ENCODE data around the gene IFI30.

GRCh38 chr19:18205200-18205892 lies 31.7 kb downstream of the IFI30 start:
- TF ChIP-seq, protein P1, sequence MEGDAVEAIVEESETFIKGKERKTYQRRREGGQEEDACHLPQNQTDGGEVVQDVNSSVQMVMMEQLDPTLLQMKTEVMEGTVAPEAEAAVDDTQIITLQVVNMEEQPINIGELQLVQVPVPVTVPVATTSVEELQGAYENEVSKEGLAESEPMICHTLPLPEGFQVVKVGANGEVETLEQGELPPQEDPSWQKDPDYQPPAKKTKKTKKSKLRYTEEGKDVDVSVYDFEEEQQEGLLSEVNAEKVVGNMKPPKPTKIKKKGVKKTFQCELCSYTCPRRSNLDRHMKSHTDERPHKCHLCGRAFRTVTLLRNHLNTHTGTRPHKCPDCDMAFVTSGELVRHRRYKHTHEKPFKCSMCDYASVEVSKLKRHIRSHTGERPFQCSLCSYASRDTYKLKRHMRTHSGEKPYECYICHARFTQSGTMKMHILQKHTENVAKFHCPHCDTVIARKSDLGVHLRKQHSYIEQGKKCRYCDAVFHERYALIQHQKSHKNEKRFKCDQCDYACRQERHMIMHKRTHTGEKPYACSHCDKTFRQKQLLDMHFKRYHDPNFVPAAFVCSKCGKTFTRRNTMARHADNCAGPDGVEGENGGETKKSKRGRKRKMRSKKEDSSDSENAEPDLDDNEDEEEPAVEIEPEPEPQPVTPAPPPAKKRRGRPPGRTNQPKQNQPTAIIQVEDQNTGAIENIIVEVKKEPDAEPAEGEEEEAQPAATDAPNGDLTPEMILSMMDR (conservative IDR thresholded peaks at IDR 0.05 in 1 of 2, IDR thresholded peaks at IDR 0.05 in 1 of 2; ENCODE audit: low read depth in 1 of 2, low read length in 2 of 2): no peak
- TF ChIP-seq EZH2 (IDR thresholded peaks at IDR 0.05; ENCODE audit: low read length, missing control alignments): no peak

All from fibroblast of lung (primary cell).